ENCODE data around the gene RGS8.
"Not testable (repeated sequence)": the region's sequence is repeated elsewhere in the genome, so short reads cannot be mapped to it uniquely, and the experiment has no call there.

The RGS8 gene

DNA sequence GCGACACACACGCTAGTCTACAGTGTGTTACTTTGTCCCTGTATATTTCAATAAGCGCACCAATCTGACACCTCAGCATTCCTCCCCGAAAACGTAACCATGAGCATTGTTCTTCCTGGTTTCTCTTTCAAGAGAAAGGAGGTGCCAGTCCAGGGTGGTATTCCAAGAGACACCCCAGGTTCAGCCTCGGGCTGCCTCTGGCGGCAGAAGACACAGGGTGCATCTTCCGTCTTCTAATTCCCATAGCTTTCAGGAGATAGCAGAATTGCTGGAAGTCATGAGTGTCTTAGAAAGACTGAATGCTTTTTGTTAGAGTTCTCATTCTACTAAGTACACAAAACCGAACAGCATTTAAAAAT is 15.9 kb upstream of the RGS8 start:
- no peak for DNase-seq

DNA sequence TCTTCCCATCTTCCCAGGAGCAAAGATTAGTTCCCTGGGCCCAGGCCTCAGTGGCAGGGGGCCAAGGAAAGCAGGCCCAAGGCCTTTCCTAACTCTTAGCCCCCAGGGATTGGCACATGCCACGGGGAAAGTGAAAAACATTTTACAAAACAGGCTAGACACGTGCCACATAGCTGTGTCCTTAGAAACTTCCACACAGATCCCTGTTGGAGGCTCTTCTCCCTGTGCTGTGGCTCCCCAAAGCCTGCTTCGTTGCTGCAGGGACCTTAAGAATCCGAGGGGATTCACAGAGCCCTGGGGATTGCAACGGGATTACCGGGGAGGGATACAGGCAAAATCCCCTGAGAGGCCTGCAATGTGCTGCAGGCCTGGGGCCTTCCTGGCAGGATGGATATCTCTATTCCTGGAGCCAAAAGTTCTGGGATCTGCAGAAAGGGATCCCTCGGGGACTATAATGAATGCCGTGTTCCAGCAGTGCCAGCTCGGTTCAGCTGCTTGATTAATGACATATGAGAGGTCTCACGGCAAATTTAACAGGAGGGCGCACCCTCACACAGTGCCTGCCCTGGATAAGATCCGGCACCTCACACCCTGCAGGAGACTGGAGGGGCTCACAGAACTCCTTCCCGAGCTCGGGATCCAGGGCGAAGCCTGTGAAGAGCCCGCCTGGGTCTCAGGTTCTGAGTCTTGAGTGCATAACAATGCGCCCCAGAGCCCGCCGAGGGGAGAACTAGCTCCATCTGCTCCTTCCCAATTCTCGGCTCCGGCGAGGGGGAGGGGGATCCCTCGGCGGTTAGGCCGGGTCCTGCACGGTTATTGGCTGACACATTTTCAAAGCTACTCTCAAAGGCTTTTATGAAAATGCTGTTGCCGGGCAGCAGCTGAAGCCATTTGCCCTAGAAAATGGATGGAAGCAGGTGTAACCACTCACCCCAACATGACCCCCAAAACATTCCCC is 15.3 kb upstream of the RGS8 start:
- DNase-seq = peak; percentile 20

DNA sequence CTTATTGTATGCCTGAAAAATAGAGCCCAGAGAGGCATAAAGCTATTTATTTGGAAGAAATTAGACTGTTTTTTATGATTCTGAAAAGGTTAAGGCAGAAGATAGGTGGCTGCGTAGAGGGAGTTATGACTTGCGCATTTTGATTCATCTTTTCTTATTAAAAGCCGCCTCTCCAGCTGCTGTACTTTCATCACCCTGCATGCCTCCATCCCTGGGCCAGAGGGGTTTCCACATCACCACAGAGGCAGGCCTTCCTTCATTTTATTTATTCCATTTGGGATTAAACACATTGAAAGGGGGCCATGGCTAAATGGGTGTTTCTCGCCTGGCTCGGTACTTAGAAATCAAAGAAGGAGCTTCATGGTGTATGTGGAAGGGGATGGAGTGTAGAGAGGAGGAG is 14.6 kb upstream of the RGS8 start:
- DNase-seq = no peak

DNA sequence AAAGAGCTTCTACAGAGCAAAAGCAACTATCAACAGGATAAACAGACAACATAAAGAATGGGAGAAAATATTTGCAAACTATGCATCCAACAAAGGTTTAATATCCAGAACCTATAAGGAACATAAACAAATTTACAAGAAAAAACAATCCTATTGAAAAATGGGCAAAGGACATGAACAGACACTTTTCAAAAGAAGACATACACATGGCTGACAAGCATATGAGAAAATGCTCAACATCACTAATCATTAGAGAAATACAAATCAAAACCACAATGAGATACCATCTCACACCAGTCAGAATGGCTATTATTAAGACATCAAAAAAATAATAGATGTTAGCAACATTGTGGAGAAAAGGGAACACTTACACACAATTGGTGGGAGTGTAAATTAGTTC is 8.8 kb upstream of the RGS8 start:
- not testable (repeated sequence) for DNase-seq

DNA sequence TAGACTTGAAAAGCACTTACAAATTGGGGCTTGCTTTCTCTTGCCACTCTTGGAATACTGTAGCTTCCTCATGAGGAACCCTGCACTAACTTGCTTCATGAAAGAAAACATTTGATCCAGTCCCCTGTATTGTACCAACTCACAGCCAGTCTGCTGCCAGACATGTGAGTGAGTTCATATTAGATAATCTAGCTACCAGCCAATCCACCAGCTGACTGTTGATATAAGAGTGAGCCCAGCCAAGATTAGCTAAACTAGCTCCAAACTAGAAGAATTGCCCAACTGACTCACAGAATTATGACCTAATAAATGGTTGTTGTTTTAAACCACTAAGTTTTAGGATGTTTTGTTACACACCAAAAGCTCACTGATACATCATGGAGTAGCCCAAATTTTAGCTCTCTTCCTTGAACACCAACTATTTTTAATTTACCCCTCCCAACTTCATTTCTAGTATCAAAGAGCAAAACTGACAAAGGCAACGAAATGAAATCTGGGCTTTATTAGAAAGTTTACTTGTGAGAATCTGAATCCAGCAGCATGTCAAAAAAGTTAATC is 6.6 kb upstream of the RGS8 start:
- no peak for DNase-seq

DNA sequence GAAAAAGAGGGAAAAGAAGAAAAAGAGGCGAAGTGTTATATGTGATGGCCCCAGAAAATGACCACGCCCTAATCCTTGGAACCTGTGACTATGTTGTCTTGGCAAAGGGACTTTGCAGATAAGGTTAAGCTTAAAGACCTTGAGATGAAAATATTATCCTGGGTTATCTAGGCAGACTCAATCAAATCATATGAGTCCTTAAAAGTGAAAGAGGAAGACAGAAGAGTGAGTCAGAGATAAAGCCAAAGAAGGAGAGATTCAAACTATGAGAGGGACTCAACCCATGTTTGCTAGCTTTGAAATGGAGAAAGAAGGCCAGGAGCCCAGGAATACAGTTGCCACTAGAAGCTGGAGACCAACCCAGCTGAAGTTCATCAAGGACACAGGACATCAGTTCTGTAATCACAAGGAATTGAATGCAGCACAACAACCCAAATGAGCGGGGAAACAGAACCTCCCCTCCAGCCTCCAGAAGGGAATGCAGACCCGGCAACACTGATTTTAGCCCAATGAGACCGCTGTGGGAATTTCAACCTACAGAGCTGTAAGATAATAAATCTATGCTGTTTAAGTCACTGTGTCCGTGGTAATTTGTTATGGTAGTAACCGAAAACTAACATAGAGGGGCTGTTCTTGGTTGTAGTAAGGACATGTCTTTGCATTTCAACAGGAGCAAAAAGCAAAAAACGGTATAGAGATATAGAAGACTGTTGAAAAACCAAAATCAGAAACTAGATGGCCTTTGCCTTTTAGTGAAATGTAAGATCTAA is 4.2 kb upstream of the RGS8 start:
- DNase-seq = no peak

DNA sequence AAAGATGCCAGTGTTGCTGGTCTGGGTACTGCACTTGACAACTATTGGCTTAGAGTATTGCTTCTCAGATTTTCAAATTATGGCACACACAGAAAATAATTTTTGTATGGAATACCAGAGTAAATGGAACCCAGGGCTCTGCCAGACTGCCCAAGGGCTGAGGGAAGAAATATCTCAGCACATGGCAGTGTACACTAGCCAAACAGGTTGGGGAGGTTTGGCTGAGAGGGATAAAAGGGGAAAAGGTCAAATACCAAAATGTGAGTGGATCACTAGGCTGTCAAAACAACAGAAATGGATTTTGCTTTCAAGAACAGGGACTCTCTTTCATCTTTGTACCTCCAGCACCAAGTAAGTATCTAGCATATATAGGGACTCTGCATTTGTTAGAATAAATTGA is 3.0 kb upstream of the RGS8 start:
- no peak for DNase-seq

DNA sequence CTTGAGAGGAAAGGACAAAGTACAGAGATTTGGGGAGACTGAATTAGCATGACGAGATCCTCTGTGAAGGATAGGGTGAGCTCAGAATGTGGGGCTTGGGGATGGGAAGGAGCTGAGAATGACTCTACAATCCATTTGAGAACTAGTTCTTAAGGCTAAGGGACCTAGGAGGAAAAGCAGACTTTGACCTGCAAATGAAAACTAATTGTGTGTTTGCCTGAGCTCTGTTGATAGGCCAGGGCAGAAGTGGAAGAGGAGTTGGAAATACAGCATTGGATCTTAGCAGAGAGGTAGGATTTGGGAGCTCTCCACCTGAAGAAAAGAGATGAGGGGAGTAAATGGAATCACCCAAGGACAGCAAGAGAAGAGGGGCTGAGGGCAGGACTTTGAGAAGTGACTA is 2.1 kb upstream of the RGS8 start:
- DNase-seq = no peak

DNA sequence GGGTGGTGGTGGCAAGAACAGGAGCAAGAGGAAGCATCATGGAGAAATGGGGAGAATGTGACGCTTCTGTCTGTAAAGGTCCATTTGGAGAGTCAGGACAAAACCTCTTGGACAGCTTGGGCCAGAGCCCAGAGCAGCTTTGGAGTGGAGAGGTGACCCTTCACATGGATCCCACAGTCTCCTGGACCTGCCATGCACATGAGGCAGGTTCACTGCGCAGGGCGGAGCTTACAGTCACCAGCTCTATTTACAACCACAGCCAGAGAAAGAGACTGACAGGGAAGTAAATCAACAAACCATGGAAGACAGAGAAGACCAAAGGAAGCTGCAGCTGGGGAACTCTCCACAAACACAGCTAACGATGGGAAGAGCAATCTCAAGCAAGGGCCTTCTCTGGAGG is 828 bp upstream of the RGS8 start:
- peak; percentile 82 for DNase-seq

DNA sequence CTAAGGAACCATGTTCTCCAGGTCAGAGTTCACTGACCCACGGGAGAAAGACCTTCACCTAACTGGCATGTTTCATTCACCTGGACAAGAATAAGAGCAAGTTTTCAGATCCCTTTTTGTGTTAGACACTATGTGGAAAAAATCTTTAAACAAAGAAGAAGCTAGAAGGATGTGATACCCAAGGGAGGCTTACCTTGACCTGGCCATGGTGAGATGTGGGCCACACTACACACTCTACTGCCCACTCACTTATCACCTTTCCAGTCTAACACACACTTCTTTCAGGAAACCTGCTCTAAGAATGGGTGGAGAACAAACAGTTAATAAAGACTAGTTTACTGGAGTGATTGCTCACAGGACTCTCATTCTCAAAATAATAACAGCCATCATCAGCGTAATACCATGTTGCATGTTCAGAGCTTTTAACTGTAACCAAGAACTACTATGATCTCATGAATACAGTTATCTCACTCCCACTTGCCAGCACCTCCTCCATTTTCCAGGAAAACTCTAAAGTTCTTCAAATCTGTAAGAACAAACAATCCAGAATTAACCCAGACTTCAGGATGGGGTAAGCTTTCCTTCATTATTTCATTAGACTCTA is 1.4 kb downstream of the RGS8 start:
- no peak for DNase-seq

DNA sequence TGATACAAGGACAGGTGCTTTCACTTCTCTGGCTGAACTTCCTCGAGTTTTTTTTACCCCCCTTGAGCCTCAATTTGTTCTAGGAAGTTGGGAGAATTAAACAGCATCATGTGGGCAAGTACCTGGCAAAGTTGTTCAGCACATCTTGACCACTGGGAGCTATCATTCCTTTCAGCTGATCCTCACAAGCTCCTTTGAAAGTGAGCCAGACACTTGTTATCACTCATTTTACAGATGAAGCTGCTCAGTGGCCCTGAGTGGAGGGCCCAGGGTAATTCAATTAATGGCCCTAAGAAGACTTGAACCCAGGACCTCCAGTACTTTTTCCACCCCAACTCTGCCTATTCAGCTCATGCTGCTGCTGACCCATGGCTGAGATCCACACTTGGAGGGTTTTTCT is 2.0 kb downstream of the RGS8 start:
- no peak for DNase-seq

DNA sequence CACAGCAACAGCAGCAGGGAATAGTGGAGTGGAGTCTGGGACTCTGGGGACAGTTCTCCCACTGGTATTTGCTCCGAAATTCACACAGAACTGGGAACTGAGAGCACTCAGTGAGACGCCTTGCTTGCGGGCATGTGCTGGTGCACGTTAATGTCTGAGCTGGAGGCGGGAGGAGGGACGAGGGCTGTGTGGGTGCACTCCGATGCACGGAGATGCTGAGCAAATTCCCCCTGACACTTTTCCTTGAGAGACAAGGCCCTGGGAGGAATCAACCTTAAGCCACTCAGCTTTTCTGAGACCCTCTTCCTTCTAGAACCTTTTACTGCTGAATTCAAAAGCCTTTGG is 2.8 kb downstream of the RGS8 start:
- DNase-seq = no peak

DNA sequence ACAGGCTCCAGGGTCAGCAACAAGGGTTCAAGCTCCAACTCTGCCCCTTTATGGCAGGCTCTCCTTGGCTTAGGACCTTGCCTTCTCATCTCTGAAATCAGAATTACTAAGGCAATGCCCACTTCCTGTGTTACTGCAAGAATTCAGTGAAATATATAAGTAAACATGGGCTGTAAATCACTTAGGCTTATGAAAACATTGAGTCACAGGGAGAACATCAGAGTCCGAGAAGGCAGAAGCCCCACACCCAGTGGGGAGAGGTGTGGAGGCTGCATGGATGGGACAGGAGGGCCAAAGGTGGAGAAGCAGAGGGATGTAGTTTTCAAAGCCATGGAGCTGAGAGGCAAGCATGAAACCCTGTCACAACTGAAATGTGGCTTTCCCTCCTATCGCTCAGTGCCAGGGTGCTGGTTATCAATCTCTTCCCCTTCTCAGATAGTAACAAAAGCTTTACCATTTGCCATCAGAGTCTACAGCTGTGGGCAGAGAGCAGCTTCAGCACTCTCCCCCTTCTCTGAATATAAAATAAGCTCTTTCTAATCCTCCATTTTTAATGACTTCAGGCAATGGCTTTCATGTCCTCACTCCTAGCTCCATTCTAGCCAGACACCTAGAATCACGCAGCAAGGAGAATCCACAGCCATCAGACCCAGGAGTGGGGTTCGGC is 3.4 kb downstream of the RGS8 start:
- no peak for DNase-seq

DNA sequence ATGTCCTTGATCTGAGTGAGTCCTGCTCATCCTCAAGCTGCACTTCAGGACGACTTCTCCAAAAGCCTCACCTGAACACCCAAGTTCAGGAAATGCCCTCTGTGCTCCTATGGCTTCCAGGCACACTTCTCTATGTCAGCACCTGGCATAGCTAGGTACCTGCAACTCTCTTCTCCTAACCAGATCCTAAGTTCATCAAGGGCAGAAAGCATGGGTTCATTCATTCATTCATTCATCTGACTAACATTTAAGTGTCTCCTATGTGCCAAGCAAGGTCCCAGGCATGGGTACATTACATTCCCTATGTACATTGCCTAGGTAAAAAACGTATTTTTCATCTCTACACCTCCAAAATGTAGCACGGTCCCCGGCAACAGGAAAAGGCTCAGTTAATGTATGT is 4.0 kb downstream of the RGS8 start:
- DNase-seq = no peak

DNA sequence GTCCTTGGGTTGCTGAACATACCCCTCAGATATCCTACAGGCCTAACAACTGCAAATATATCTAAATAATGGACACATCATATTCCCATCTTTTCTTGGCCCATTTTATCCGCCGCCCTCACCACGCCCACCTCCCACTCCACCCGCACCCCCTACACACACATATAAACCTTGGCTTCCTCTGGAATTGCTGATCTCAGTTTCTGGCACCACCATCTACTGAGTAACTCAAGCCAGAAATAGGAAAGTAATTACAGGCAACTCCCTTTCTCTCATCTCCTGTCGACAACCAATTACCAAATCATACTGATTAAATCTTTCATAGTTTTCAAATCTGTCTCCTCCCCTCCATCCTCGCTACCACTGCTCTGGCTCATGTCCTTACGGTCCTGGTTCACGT is 4.7 kb downstream of the RGS8 start:
- no peak for DNase-seq

DNA sequence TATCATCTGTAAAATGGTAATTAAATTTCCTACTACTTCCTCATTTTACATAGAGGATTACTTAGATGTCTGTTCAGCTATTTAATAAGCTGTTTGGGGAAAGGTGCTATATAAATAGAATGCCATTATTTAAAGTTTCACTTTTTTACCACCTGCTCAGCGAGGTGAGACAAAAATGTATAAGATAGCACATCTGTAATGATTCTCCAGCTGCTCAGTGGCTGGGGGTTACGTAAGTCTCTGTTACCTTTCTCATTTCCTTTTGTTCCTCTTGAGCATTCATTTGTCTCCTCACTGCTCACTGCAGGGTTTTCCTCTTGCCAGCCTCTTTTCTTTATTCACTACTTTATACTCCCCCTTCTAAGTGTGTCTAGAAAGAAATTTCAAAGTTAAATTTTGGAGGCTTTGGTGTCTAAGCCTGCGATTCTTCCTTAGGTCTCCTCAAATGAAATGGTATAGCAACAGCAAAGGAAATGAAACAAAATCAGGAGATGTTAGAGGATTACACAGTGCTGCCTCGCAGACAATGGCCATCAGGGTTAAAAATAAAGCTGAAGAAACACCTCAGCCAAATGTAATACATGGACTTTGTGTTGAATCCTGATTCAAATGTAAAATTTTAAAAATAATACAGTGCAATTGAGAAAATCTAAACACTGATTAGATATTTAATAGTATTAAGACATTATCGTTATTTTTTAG is 6.8 kb downstream of the RGS8 start:
- no peak for DNase-seq

DNA sequence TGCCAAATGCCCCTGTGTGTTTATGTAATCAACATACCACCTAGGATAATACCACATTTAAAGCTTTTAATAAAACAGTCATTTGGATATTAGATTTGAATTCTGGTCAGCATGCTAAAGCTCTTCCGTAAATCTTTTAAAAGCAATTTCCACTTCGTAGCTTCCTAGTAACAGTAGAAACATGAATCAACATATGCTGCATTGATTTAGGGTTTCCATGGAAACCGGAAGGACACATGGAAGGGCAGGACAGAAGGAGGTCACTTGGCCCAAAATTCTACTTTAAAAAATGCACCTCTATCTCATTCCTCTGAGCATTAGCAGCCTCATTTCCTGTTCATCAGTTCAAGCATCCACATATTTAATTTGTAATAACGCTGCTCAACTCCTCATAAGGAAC is 8.1 kb downstream of the RGS8 start:
- no peak for DNase-seq

DNA sequence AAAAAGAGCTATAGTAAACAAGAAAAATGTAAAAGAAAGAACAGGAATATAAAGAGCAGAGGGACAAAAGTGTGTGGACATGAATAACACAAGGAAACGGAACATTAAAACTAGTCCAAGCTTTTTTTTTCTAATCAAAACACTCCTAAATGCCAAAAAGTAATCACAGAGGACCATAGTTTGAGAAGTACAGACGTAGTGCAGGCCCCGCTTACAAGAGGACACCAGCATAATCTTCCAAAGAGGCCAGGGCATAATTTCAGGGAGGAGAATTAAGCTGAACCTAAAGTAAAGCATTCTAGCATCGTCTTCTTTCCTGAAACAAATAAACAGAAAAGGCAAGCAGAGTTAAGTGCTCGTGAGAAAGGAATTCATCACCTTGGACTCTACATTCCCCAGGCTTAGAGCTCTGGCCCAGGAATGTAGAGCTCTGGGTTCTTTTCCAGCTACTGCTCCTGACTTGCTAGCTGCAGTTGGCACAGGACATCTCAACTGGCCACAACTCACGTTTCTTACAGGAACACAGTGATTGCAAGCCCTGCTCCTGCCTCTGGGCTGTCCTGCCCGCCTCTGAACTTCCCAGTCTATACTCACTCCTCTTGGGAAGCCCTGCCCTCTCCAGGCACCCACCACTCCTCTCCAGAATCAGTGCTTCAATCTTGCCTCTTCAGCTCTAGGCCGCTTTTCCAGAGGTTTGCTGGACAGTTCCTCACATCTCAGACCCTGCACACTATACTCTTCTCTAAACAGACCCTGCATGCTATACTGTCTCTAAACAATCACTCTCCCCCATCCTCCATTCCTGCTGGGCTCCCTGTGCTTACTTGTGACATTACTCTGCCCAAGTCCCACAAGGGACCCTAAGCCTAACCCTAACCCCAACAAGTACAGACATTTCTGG is 9.8 kb downstream of the RGS8 start:
- DNase-seq = no peak

DNA sequence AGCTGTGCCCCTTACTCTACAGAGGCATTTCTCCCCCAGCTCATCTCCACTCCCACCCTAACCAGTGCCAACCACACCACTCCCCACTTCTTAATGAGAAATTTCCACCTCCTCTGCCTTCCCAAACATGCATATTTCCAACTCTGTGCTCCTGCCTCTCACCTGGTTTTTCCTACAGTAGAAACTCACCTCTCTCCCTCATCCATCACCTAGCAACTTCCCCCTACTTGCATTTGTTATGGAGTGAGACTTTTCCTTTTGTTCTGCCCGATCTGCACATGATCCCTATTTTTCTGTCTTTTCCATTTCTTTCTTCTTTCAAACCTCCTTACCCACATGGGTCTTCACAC is 11.9 kb downstream of the RGS8 start:
- peak; percentile 64 for DNase-seq

DNA sequence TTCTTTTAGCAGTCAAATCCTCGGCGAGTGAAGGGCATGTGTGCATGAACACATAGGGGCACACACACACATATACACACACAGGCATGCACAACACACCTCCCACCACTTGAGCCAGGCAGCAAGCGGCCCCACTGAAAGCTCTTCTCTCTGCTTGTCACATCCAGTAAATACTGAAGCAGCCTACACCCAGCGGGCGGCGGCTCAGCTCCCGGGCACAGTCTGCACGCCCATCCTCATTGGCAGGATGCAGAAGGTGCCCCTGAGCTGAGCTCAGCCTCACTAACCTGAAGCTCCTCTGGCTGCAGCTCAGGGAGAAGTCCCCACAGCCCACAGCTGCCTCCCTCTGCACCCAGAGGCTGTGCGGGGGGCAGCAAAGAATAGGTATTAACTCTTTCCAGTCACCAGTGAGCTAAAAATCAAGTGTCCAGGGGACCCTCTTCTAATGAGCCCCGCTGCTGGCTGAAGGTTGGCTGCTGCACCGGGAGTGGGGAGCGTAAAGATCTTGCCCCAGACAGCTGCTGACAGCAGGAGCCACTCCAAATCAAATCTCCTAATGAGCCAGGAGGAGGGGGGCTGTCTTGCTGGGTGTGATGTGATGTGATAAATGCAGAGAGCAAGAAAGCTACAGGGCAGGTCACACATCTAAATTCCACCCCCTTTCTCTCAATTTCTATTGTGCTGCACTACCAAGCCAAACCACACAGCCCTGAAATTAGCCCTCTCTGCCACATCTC is 12.5 kb downstream of the RGS8 start:
- DNase-seq = peak; percentile 82

Data from NCI-H187 treated with DMSO at 0.1 percent for 48 hours (cell line).